Measurements from ENCODE around the gene PEX26.
"Not testable (repeated sequence)": the region's sequence is repeated elsewhere in the genome, so short reads cannot be mapped to it uniquely, and the experiment has no call there.

The PEX26 gene

GRCh38 chr22:18077639-18078328, at the start of gene PEX26:
PEX26 (plus strand) TSS chr22:18077990; CDS start chr22:18078377, 387 bp downstream.
- DNase-seq, result peak; percentile 89

DNA sequence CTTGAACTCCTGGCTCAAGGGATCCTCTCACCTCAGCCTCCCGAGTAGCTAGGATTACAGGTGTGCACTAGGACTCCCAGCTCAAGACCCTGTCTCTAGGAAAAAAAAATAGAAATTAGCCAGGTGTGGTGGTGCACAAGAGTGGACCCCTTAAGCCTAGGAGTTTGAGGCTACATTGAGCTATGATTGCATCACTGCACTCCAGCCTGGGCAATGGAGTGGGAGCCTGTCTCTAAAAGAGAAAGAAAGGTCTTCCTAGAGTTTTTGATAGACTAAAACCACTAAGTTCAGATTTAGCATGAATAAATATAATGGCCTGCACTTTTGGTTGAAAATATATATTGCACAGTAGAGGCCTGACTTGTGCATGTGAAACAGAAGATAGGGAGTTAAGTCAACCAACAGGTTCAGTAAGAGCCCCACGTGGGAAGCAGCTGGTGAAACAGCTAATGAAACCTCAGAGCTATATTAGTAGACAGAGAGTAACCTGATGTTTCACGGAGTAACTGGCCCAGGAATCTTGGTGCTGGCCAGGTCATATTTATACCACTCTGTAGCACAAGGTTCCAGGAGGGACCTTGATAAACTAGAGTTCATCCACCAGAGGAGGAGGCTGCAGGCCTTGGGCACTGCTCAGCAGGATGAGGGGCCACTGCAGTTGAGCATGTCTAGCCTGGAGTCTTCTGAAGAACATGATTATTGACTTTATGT, 48.8 kb upstream of the PEX26 start:
- DNase-seq, result no peak

DNA sequence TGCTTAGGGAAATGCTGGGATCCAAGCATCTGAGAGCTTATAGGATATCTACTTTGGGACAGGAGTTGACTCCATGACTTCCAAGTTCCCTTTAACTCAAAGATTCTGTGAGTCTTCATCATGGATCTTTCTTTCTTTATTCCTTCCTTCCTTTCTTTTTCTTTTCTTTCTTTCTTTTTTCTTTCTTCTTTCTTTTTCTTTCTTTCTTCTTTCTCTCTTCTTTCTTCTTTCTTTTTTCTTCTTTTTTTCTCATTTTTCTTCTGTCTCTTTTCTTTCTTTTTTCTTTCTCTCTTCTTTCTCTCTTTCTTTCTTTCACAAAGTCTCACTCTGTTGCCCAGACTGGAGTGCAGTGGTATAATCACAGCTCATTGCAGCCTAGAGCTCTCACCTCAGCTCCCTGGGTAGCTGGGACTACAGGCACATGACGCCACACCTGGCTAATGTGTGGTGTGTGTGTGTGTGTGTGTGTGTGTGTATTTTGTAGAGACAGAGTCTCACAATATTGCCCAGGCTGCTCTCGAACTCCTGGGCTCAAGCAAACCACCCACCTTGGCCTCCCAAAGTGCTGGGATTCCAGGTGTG, 48.0 kb upstream of the PEX26 start:
- DNase-seq, result no peak

DNA sequence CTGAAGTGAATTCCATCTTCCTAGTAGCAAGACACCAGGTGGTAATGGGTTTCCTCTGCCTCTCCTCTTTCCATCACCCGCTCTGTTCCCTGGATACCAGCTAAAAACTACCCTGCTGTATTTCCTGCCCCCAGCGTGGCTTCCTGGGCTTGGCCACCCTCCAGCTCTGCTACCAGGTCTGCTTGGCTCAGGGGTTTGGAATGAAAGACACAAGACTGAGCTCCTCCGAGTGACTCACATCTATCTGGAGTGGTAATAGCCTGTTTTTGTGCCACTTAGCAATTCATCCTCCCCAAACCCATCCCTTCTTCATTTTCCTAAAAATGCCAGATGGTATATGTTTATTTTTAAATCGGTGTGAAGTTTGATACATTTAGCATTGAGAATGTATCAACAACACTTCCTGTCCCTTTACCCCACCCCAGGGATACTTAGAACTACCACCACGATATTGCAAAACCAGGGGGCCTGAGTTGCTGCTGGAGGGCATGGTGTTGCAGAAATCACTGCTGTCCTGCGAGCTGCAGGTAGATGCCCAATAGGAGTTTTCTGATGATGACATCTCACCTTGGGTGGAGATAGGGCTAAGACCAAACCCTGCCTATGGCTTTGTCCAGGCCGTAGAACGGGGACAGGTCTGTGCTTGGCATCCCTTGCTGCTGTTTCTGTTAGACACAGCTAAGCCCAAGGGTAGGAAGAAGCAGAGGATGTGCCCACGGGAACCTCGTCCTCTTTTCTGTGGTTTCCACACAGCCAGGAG, 45.9 kb upstream of the PEX26 start:
- no peak for DNase-seq

- no peak for DNase-seq
Observed at GRCh38 chr22:18032455-18033101, 45.2 kb upstream of the PEX26 start.

- no peak for DNase-seq
Observed at GRCh38 chr22:18033204-18033998, 44.4 kb upstream of the PEX26 start.

DNA sequence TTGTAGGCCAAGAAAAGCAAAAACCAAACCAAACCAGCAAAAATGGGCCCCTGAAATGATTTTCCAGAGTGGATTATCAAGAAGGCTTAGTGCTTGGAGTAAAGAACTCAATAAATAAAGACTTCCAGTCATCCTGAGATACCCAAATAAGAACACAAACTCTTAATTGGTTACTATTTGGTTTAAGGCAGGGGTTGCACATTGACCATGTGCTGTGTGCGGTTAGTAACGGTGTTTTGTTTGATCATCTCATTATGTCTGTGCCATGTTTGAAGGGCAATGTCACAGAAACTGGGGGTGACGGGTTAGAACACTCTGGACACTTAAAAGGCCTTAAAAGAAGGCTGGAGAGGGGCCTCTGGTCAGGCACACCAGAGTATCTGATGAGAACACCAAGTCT, 43.7 kb upstream of the PEX26 start:
- no peak for DNase-seq

DNA sequence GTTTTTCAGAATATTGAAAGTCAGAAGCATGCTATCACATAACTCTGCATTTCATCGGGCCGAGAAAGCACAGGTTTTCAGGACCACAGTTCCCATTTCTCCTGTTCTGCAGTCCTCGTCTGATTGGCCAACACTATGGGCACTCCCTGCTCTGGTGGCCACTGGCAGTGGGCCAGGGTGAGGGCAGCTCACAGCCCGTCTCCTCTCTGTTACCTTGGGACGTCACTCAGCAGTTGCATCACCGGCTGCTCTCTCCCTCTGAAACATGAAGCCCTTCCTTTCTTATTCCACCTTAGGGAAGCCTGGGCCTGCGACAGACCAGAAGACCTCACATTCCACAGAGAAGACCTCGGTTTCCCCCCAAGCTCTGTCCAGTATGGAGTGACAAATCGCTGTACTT, 42.0 kb upstream of the PEX26 start:
- DNase-seq, result no peak

GRCh38 chr22:18040898-18041297, 36.9 kb upstream of the PEX26 start:
- not testable (repeated sequence) for DNase-seq

DNA sequence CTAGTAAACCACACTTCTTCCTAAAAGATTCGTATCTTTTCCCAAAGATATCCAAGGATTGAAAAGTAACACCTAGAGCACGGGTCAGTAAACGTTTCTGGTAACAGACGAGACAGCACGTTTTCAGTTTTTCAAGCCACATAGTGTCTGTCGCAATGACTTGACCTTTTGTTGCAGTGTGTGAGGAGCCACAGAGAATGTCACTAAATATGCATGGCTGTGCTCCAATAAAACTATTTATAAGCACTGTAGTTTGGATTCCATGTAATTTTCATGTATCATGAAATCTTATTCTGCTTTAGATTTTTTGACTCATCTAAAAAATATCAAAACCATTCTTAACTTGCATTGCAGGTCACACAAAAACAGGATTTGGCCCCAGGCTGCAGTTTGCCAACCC, 35.1 kb upstream of the PEX26 start:
- DNase-seq, result no peak

DNA sequence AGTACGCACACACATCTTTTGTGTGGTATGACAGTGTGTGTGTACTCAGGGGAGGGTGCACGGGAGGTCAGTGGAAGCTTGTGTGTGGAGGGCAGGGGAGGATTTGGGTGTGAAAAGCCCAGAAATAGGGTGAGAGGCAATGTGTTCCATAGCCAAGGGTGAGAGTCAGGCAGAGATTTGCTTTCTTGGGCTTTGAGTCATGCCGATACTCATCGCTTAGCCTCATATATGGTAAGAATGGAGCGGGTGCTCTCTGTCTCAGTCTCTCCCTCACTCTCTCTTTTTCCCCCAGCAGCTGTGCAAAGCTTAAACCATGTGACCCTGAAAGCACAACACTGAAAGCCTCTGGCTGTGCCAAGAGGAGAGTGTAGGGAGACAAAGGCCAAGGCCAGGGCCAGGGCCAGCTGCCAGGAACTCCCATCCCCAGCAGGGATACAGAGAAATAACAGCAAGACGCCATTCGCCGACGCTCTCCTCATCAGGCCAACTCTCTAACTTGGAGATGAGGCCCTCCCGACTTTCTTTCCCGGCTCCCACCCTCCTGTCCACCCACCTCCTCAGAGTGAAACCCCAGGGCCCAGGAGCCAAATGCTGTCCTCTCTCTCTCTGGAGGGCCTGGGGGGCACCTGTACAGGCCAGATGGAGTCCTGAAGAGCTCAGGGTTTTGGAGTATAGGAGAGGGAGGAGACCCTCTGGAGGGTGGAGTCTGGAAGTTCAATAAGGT, 33.1 kb upstream of the PEX26 start:
- DNase-seq, result no peak

DNA sequence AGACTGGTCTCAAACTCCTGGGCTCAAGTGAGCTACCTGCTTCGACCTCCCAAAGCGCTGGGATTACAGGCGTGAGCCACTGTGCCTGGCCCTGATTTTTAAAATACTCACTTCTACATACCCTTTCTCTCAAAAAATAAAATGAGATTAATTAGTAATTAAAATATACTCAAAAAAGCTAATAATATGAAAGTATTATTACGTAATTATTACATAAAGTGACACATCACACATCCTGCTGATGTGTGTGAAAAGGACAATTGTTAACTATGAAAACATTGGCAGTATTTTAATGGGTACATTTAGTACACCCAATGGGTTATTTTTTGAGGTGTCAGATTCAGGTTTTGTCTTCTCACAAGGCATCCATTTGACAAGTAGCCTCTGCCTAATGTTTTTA, 32.0 kb upstream of the PEX26 start:
- no peak for DNase-seq

- DNase-seq, result no peak
Observed at GRCh38 chr22:18048041-18048440, 29.7 kb upstream of the PEX26 start.

GRCh38 chr22:18048441-18048898, 29.3 kb upstream of the PEX26 start:
- DNase-seq, result peak; percentile 50

- DNase-seq, result no peak
Observed at GRCh38 chr22:18050065-18050464, 27.7 kb upstream of the PEX26 start.

- DNase-seq, result not testable (repeated sequence)
Observed at GRCh38 chr22:18051113-18051512, 26.7 kb upstream of the PEX26 start.

DNA sequence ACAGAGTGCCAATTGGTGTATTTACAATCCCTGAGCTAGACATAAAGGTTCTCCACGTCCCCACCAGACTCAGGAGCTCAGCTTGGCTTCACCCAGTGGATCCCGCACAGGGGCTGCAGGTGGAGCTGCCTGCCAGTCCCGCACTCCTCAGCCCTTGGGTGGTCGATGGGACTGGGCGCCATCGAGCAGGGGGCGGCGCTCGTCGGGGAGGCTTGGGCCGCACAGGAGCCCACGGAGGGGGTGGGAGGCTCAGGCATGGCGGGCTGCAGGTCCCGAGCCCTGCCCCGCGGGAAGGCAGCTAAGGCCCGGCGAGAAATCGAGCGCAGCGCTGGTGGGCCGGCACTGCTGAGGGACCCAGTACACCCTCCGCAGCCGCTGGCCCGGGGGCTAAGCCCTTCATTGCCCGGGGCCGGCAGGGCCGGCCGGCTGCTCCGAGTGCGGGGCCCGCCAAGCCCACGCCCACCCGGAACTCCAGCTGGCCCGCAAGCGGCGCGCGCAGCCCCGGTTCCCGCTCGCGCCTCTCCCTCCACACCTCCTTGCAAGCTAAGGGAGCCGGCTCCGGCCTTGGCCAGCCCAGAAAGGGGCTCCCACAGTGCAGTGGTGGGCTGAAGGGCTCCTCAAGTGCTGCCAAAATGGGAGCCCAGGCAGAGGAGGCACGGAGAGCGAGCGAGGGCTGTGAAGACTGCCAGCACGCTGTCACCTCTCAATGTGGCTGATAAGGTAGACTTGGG, 24.4 kb upstream of the PEX26 start:
- not testable (repeated sequence) for DNase-seq

DNA sequence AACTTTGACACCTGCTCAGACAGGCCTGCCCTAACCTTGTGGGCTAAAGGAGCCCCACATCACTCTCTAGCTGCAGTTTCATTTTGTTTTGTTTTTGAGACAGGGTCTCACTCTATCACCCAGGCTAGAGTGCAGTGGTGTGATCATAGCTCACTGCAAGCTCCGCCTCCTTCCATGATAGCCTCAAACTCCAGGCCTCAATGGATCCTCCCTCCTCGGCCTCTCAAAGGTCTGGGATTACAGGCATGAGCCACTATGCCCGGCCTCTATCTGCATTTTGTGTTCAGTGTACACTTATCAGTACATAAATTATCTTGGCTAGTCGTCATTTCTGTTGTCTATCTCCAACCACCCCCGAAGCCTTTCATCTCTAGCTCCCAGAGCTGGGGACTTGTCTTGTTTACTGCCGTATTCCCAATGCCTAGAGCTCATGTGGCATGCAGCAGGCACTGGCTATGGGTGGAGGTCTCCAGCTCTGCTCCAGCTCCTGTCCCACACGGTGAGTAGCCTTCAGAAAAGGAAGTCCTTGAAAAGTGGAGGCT, 22.1 kb upstream of the PEX26 start:
- no peak for DNase-seq

DNA sequence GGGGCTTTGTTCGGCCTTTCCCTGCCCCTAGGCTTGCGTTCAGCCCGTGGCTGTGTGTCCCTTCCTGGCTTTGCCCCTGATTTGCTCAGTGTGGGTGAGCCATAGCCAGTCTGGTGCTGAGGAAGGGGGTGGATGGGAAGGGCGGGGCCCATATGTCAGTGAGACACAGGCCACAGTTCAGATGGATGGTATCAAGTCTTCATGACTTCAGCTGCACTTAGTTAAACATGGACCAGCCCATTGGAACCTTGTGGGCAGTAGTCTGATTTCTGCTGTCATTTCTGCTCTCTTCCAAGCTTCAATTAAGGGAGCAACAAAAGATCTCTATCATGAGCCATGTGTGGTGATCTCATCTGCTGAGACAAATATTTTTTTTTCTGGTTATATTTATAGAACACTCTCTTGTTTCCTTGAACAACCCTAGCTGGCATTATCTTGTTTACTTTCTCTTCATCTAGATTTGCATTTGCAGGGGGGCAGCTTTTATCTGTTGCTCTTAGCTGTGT, 21.6 kb upstream of the PEX26 start:
- peak; percentile 62 for DNase-seq
